Endothelial cell (in vitro differentiated cells): ENCODE results near the gene NTF3. TPM values are rescaled to one million over a fixed set of nuclear protein-coding genes. Genes with fewer than 3 reads are reported as not detected.

Experiments used
- DNase-seq: peaks from one replicate; pipeline ENCODE4 v3.0.0; 2021; ENCODE audit warnings: low spot score
- H3K27ac Mint-ChIP-seq: one replicate; pipeline ENCODE4 v1.8.0; 2021; ENCODE audit warnings: mixed read lengths, inconsistent platforms; ENCODE audit not compliant: unreplicated experiment
- H3K27me3 Mint-ChIP-seq: one replicate; pipeline ENCODE4 v1.8.0; 2021; ENCODE audit warnings: mild to moderate bottlenecking, moderate library complexity, mixed read lengths, inconsistent platforms; ENCODE audit not compliant: unreplicated experiment
- H3K36me3 Mint-ChIP-seq: one replicate; pipeline ENCODE4 v1.8.0; 2021; ENCODE audit warnings: mild to moderate bottlenecking, low read depth, mixed read lengths, inconsistent platforms; ENCODE audit not compliant: unreplicated experiment
- H3K4me1 Mint-ChIP-seq: one replicate; pipeline ENCODE4 v1.8.0; 2021; ENCODE audit warnings: mild to moderate bottlenecking, mixed read lengths, inconsistent platforms; ENCODE audit not compliant: unreplicated experiment
- H3K4me3 Mint-ChIP-seq: one replicate; pipeline ENCODE4 v1.8.0; 2021; ENCODE audit warnings: mild to moderate bottlenecking, mixed read lengths, inconsistent platforms; ENCODE audit not compliant: unreplicated experiment
- H3K9me3 Mint-ChIP-seq: one replicate; pipeline ENCODE4 v1.8.0; 2021; ENCODE audit warnings: mixed read lengths, inconsistent platforms; ENCODE audit not compliant: unreplicated experiment
- CTCF ChIP-seq: fragments of 200-600 bp; sonication (generic); IDR thresholded peaks from one replicate; pipeline ENCODE4 v1.5.0; 2021; ENCODE audit warnings: antibody characterized with exemption; ENCODE audit not compliant: unreplicated experiment
- total RNA-seq: library from RNA; stranded (reverse); fragmentation: NEBNext Ultra II Directional; extraction: Animal tissue kit (Norgen Biotek cat#: 25700); gene quantifications from one replicate; pipeline ENCODE4 v1.2.1, GENCODE V29; 2021; ENCODE audit not compliant: unreplicated experiment

NTF3 gene
- total RNA-seq, 1 donor from 2014 or later = not detected

- no peaks in the 10 kb centered on the region for H3K36me3 Mint-ChIP-seq
- no peak for TF ChIP-seq CTCF
- H3K9me3 Mint-ChIP-seq = no peaks in the 10 kb centered on the region
- no peak overlapping the region for H3K4me3 Mint-ChIP-seq
- no peak overlapping the region for H3K27ac Mint-ChIP-seq
- H3K27me3 Mint-ChIP-seq = peaks cover 6% of the 10 kb centered on the region
- H3K4me1 Mint-ChIP-seq = peaks cover 8% of the 10 kb centered on the region
- no peak for DNase-seq
Measured at GRCh38 chr12:5505116-5505515, 73.2 kb downstream of the NTF3 start.

GRCh38 chr12:5505751-5506150 lies 73.8 kb downstream of the NTF3 start:
- no peak overlapping the region for H3K27ac Mint-ChIP-seq
- H3K36me3 Mint-ChIP-seq = no peaks in the 10 kb centered on the region
- peaks cover 9% of the 10 kb centered on the region for H3K4me1 Mint-ChIP-seq
- H3K4me3 Mint-ChIP-seq = no peak overlapping the region
- TF ChIP-seq CTCF = no peak
- H3K9me3 Mint-ChIP-seq = no peaks in the 10 kb centered on the region
- H3K27me3 Mint-ChIP-seq = peaks cover 5% of the 10 kb centered on the region
- DNase-seq = no peak

GRCh38 chr12:5506295-5506694 lies 74.4 kb downstream of the NTF3 start:
- DNase-seq = no peak
- Mint-ChIP-seq H3K9me3 (no peaks in the 10 kb centered on the region), H3K4me3 (no peak overlapping the region), H3K4me1 (peaks cover 9% of the 10 kb centered on the region), H3K27ac (no peak overlapping the region), H3K27me3 (peaks cover 5% of the 10 kb centered on the region), H3K36me3 (no peaks in the 10 kb centered on the region)
- TF ChIP-seq CTCF = no peak

GRCh38 chr12:5506821-5507231 lies 74.9 kb downstream of the NTF3 start:
- Mint-ChIP-seq H3K4me3 (no peak overlapping the region), H3K9me3 (no peaks in the 10 kb centered on the region), H3K36me3 (no peaks in the 10 kb centered on the region), H3K4me1 (peaks cover 9% of the 10 kb centered on the region), H3K27me3 (peaks cover 5% of the 10 kb centered on the region), H3K27ac (no peak overlapping the region)
- TF ChIP-seq CTCF = no peak
- no peak for DNase-seq

- TF ChIP-seq CTCF = no peak
- Mint-ChIP-seq H3K4me3 (no peak overlapping the region), H3K36me3 (no peaks in the 10 kb centered on the region), H3K27me3 (peaks cover 3% of the 10 kb centered on the region), H3K4me1 (peaks cover 9% of the 10 kb centered on the region), H3K27ac (no peak overlapping the region), H3K9me3 (no peaks in the 10 kb centered on the region)
- DNase-seq = no peak
Measured at GRCh38 chr12:5507401-5507935, 75.6 kb downstream of the NTF3 start.
